Activated CD4-positive, alpha-beta T cell treated with anti-CD3 and anti-CD28 coated beads for 36 hours (primary cell): ENCODE measurements around the gene PRSS56. TPM values are rescaled to one million over a fixed set of nuclear protein-coding genes. Genes with fewer than 3 reads are reported as not detected.
"Not testable (repeated sequence)": the region's sequence is repeated elsewhere in the genome, so short reads cannot be mapped to it uniquely, and the experiment has no call there.

Experiments
- ATAC-seq: fragments of 200-7000 bp; cut with Tn5 transposase; one replicate; pipeline ENCODE4 v1.10.0; 2021; ENCODE audit warnings: mild to moderate bottlenecking, moderate library complexity
- CTCF ChIA-PET: fragments of 350-600 bp; sonication (Branson Sonifier 250); formaldehyde crosslinking; loops from one replicate; lab custom pipeline; 2021; ENCODE audit warnings: antibody characterized with exemption; lab: Charles Lee
- POLR2A ChIA-PET: fragments of 350-600 bp; sonication (Branson Sonifier 250); formaldehyde crosslinking; loops from one replicate; lab custom pipeline; 2021; ENCODE audit warnings: antibody characterized with exemption, inconsistent platforms; lab: Charles Lee
- DNase-seq: peaks from one replicate; pipeline ENCODE4 v3.0.0-alpha.2; 2020
- H3K27ac Mint-ChIP-seq: one replicate; pipeline ENCODE4 v1.8.0; 2021; ENCODE audit warnings: mixed read lengths
- H3K27me3 Mint-ChIP-seq: one replicate; pipeline ENCODE4 v1.8.0; 2021; ENCODE audit warnings: mixed read lengths
- H3K36me3 Mint-ChIP-seq: one replicate; pipeline ENCODE4 v1.8.0; 2021; ENCODE audit warnings: low read depth, mixed read lengths
- H3K4me1 Mint-ChIP-seq: one replicate; pipeline ENCODE4 v1.8.0; 2021; ENCODE audit warnings: mixed read lengths
- H3K4me3 Mint-ChIP-seq: one replicate; pipeline ENCODE4 v1.8.0; 2021; ENCODE audit warnings: mild to moderate bottlenecking, moderate library complexity, mixed read lengths
- H3K9me3 Mint-ChIP-seq: one replicate; pipeline ENCODE4 v1.8.0; 2021; ENCODE audit warnings: low read depth, mixed read lengths
- intact Hi-C, 2 experiments: fragments of 100-400 bp; cut with DNase I in 1 of 2; cut with micrococcal nuclease in 1 of 2; formaldehyde crosslinking; loops; one replicate each; pipeline versions ENCODE4 v1.14.2 to v1.15.1; 2022 to 2024; cut with DNase I, micrococcal nuclease
- total RNA-seq, 2 experiments: library from RNA; stranded (reverse); gene quantifications; one replicate each; pipeline ENCODE4 v1.2.3, GENCODE V29; 2021

Gene PRSS56
- total RNA-seq, 2 experiments from 2014 or later = not detected

- Mint-ChIP-seq H3K27ac (peak within 1 kb of the TSS; percentile 100), H3K36me3 (peaks cover 34% of the 10 kb centered on the region), H3K27me3 (no peaks in the 10 kb centered on the region), H3K4me3 (peak within 1 kb of the TSS; percentile 98), H3K9me3 (peaks cover 3% of the 10 kb centered on the region), H3K4me1 (peaks cover 66% of the 10 kb centered on the region)
- DNase-seq (peak; percentile 96), ATAC-seq (peak; percentile 95)
- POLR2A ChIA-PET = interaction anchor here (0.6 to 1.4 kb wide), 2 partner anchors 530 to 860 kb away, joined by 3 read pairs; no protein-coding TSS in a partner anchor
- CTCF ChIA-PET = interaction anchor here (1.4 kb wide), 1 partner anchor 29 kb away, joined by 4 read pairs; no protein-coding TSS in a partner anchor
- intact Hi-C loops = loop anchor here (1.0 to 5.0 kb wide), 12 partner anchors 56 to 1036 kb away; partner anchors contain the start of genes ATG16L1 (in 2 of the 2), GIGYF2 (in 2 of the 2), DGKD (in 1 of the 2) and DIS3L2 (in 1 of the 2)
Observed at GRCh38 chr2:232550354-232551249, 30.4 kb downstream of the PRSS56 start, which contains the start of the genes EIF4E2 and TIGD1. TSS of gene EIF4E2 (plus strand) at chr2:232550689. CDS start at chr2:232550725, 36 bp downstream. TSS of gene TIGD1 (minus strand) at chr2:232550557. CDS start at chr2:232549882, 675 bp downstream.

- POLR2A ChIA-PET = interaction anchor here (0.6 to 1.4 kb wide), 2 partner anchors 529 to 861 kb away, joined by 3 read pairs; no protein-coding TSS in a partner anchor
Observed at GRCh38 chr2:232551250-232551638, 31.1 kb downstream of the PRSS56 start.

DNA sequence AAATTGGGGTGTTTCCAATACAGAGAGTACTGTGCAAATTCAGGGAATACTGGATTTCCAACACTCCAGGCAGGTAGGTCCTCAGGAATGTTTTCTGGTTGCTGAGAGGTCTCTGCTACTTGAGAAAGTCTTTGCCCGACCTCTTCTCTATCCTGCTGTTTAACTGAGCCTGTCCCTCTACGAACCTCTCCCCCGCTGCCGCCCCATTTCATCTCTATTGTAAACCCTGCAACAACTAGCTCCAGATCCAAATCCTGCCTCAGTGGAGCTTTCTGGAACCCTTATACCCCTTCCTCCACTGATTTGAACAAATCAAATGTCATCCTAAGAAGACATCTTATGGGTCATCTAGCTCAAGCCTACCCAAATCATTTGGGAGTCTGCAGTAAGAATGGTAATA, 31.6 kb downstream of the PRSS56 start:
- intact Hi-C loops = loop anchor here (1.0 to 5.0 kb wide), 8 partner anchors 55 to 1037 kb away; partner anchors contain the start of genes ATG16L1 (in 1 of the 2), DGKD (in 1 of the 2) and GIGYF2 (in 1 of the 2)
- POLR2A ChIA-PET = no interaction called here

More at GRCh38 chr2:232551250-232551638, 31.1 kb downstream of the PRSS56 start:
- intact Hi-C loops = loop anchor here (1.0 to 5.0 kb wide), 8 partner anchors 55 to 1036 kb away; partner anchors contain the start of genes ATG16L1 (in 1 of the 2), DGKD (in 1 of the 2) and GIGYF2 (in 1 of the 2)
- ATAC-seq = no peak
- no peaks in the 10 kb centered on the region for H3K27me3 Mint-ChIP-seq
- CTCF ChIA-PET = interaction anchor here (0.7 to 1.4 kb wide), 2 partner anchors 17 to 28 kb away, joined by 3 to 4 read pairs; no protein-coding TSS in a partner anchor
- H3K4me1 Mint-ChIP-seq = peaks cover 71% of the 10 kb centered on the region
- DNase-seq = no peak
- H3K4me3 Mint-ChIP-seq = peak overlapping the region; percentile 98
- peaks cover 3% of the 10 kb centered on the region for H3K9me3 Mint-ChIP-seq
- H3K36me3 Mint-ChIP-seq = peaks cover 36% of the 10 kb centered on the region
- peak overlapping the region; percentile 91 for H3K27ac Mint-ChIP-seq

GRCh38 chr2:232556426-232556825, 36.2 kb downstream of the PRSS56 start:
- DNase-seq (no peak), ATAC-seq (no peak)
- peak overlapping the region; percentile 43 for H3K27ac Mint-ChIP-seq
- peaks cover 39% of the 10 kb centered on the region for H3K4me1 Mint-ChIP-seq
- no peaks in the 10 kb centered on the region for H3K27me3 Mint-ChIP-seq
- H3K36me3 Mint-ChIP-seq = peaks cover 28% of the 10 kb centered on the region
- CTCF ChIA-PET = no interaction called here
- no peak overlapping the region for H3K4me3 Mint-ChIP-seq
- intact Hi-C loops = no loop called here
- POLR2A ChIA-PET = no interaction called here
- no peaks in the 10 kb centered on the region for H3K9me3 Mint-ChIP-seq

More for the DNA sequence above, 31.6 kb downstream of the PRSS56 start:
- Mint-ChIP-seq H3K4me1 (peaks cover 69% of the 10 kb centered on the region), H3K36me3 (peaks cover 35% of the 10 kb centered on the region), H3K27ac (peak overlapping the region; percentile 91), H3K4me3 (peak overlapping the region; percentile 98), H3K9me3 (peaks cover 3% of the 10 kb centered on the region), H3K27me3 (no peaks in the 10 kb centered on the region)
- no peak for ATAC-seq
- CTCF ChIA-PET = interaction anchor here (0.7 kb wide), 1 partner anchor 16 kb away, joined by 3 read pairs; no protein-coding TSS in a partner anchor
- no peak for DNase-seq

DNA sequence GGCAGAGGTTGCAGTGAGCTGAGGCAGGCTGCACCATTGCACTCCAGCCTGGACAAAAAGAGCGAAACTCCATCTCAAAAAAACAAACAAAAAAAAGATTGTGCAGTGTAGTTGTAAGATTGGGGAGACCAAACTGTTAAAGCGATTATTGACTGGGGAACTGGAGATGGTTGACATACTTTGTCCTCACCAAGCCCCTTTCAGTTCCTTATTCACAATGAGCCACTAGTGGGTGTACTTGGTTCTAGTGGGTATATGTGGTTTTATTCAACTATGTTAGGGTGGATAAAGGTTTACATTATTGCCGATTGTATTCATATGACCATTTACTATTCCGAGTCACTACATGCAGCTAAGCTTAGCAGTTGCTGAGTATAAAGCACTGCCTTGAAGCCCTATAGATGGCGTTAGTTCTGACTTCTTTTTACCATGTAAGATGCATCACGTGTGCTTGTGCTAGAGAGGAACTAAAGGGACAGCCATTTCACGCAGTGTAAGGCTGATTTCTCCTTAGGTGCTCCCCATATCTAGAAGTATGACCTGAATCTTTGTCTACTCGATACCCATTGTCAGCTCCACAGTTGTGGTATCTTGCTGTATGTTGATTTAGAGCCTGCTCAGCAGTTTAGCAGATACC, 42.4 kb downstream of the PRSS56 start:
- DNase-seq (no peak), ATAC-seq (no peak)
- no peak overlapping the region for H3K4me3 Mint-ChIP-seq
- H3K27me3 Mint-ChIP-seq = no peaks in the 10 kb centered on the region
- no peaks in the 10 kb centered on the region for H3K9me3 Mint-ChIP-seq
- ChIA-PET CTCF (interaction anchor here (0.7 kb wide), 1 partner anchor 641 kb away, joined by 3 read pairs; no protein-coding TSS in a partner anchor), POLR2A (no interaction called here)
- H3K36me3 Mint-ChIP-seq = peaks cover 51% of the 10 kb centered on the region
- no peaks in the 10 kb centered on the region for H3K4me1 Mint-ChIP-seq
- intact Hi-C loops = no loop called here
- H3K27ac Mint-ChIP-seq = no peak overlapping the region

GRCh38 chr2:232563580-232563979, 43.4 kb downstream of the PRSS56 start:
- Mint-ChIP-seq H3K36me3 (peaks cover 55% of the 10 kb centered on the region), H3K9me3 (no peaks in the 10 kb centered on the region), H3K27me3 (no peaks in the 10 kb centered on the region), H3K4me1 (no peaks in the 10 kb centered on the region), H3K27ac (no peak overlapping the region), H3K4me3 (no peak overlapping the region)
- CTCF ChIA-PET = interaction anchor here (0.7 to 1.0 kb wide), 2 partner anchors 14 to 15 kb away, joined by 3 to 5 read pairs; no protein-coding TSS in a partner anchor
- intact Hi-C loops = no loop called here
- POLR2A ChIA-PET = no interaction called here
- no peak for ATAC-seq
- no peak for DNase-seq

- H3K4me3 Mint-ChIP-seq = no peak overlapping the region
- H3K27me3 Mint-ChIP-seq = no peaks in the 10 kb centered on the region
- no peak overlapping the region for H3K27ac Mint-ChIP-seq
- peaks cover 57% of the 10 kb centered on the region for H3K36me3 Mint-ChIP-seq
- H3K4me1 Mint-ChIP-seq = no peaks in the 10 kb centered on the region
- DNase-seq = no peak
- CTCF ChIA-PET = interaction anchor here (0.5 to 0.6 kb wide), 2 partner anchors 16 to 274 kb away, joined by 3 to 4 read pairs; no protein-coding TSS in a partner anchor
- H3K9me3 Mint-ChIP-seq = no peaks in the 10 kb centered on the region
- POLR2A ChIA-PET = no interaction called here
- no peak for ATAC-seq
- intact Hi-C loops = no loop called here
Observed at GRCh38 chr2:232567721-232568120, 47.5 kb downstream of the PRSS56 start.

GRCh38 chr2:232568161-232568560, 48.0 kb downstream of the PRSS56 start:
- Mint-ChIP-seq H3K27me3 (no peaks in the 10 kb centered on the region), H3K4me1 (no peaks in the 10 kb centered on the region), H3K9me3 (no peaks in the 10 kb centered on the region), H3K27ac (no peak overlapping the region), H3K4me3 (no peak overlapping the region), H3K36me3 (peaks cover 55% of the 10 kb centered on the region)
- DNase-seq = no peak
- intact Hi-C loops = no loop called here
- ATAC-seq = no peak
- ChIA-PET CTCF (interaction anchor here (0.5 to 1.4 kb wide), 3 partner anchors 16 to 274 kb away, joined by 3 to 8 read pairs (median 4); no protein-coding TSS in a partner anchor), POLR2A (no interaction called here)

DNA sequence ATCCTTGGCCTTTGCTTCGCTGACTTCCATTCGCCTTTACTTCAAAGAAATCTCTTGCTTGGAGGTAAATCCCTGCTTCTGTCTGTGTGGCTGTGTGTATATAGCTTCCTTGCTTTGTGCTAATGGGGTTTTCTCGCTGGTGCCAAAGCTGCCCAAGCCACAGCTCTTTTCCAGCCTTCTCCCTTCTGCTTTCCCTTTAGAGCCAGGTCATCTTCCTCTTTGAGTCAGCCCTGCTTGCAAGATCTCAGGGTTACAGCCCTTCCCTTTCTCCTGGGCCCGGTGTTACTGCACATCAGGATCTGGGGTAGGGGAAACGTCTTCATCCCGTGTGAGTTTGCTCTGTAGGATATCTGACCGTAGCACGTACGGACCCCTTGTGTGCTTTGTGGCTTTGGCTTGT, 49.4 kb downstream of the PRSS56 start:
- Mint-ChIP-seq H3K27me3 (no peaks in the 10 kb centered on the region), H3K9me3 (no peaks in the 10 kb centered on the region), H3K4me1 (no peaks in the 10 kb centered on the region), H3K4me3 (no peak overlapping the region), H3K36me3 (peaks cover 53% of the 10 kb centered on the region), H3K27ac (no peak overlapping the region)
- intact Hi-C loops = no loop called here
- CTCF ChIA-PET = interaction anchor here (1.4 kb wide), 1 partner anchor 14 kb away, joined by 8 read pairs; no protein-coding TSS in a partner anchor
- POLR2A ChIA-PET = no interaction called here
- DNase-seq (no peak), ATAC-seq (no peak)

DNA sequence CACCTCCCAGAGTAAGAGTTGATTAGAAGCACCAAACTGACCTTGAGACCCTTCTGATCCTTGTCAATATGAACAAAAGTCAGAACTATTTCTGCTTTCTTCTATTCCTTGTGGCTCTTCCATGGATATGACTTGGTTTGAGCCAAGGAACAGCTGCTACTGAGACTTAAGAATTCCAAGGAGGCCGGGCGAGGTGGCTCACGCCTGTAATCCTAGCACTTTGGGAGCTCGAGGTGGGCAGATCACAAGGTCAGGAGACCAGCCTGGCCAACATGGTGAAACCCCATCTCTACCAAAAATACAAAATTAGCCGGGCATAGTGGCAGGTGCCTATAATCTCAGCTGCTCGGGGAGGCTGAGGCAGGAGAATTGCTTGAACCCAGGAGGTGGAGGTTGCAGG, 50.3 kb downstream of the PRSS56 start:
- H3K27me3 Mint-ChIP-seq, H3K4me1 Mint-ChIP-seq, POLR2A ChIA-PET, ATAC-seq, intact Hi-C loops, DNase-seq, H3K4me3 Mint-ChIP-seq, H3K27ac Mint-ChIP-seq, CTCF ChIA-PET, H3K9me3 Mint-ChIP-seq: not testable (repeated sequence)
- peaks cover 49% of the 10 kb centered on the region for H3K36me3 Mint-ChIP-seq
